ENCODE measurements around the gene PPARGC1A. TPM values are rescaled to one million over a fixed set of nuclear protein-coding genes. Genes with fewer than 3 reads are reported as not detected.

PPARGC1A gene
- total and polyA plus RNA-seq, 10 of the 15 experiments (the other 5 are each of a cell fraction or from before 2014, with no cell fraction given) = 0.01 to 0.05 (median 0.04) TPM; not detected in 7

DNA sequence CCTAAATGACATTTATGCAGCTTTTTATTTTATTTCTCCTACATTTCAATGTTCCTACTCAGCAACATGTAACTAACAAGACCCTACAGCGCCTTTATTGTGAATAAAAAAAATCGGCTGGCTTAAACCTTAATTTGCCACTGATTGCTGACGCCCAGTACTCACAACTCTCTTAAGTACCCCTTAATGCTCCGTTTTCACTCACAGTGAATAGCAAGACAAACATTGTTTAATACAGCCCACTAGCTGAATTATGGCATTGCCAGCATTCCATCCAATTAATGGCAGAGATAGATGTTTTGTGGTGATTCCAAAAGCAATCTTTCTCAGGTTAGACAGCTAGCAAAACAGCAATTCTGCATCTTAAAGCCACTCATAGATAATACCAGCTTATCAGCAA is 61.1 kb downstream of the PPARGC1A start:
- no TSS peak for BruUV-seq (replicated peaks)
- CTCF ChIA-PET = interaction anchor here (1.3 kb wide), 1 partner anchor 13 kb away, joined by 3 read pairs; no protein-coding TSS in a partner anchor
- 20% methylated on average over 4 of the region's 4 CpGs for WGBS (ENCODE audit: insufficient coverage, insufficient replicate concordance, low lambda C conversion rate, missing lambda C conversion rate)
- Histone ChIP-seq H3K4me2 (ENCODE audit: control insufficient read depth, insufficient read depth) (no peak overlapping the region), H3K9ac (ENCODE audit: control insufficient read depth, insufficient read depth, low read length) (no peak overlapping the region), H3K4me1 (ENCODE audit: control insufficient read depth, insufficient read depth, low read length) (no peaks in the 10 kb centered on the region), H3K79me2 (ENCODE audit: control insufficient read depth, insufficient read depth, low read length) (no peaks in the 10 kb centered on the region), H2AFZ (ENCODE audit: control insufficient read depth, low read depth, low read length) (no peak overlapping the region), H4K20me1 (ENCODE audit: control insufficient read depth, insufficient read depth) (no peaks in the 10 kb centered on the region), H3K27ac (ENCODE audit: control insufficient read depth, insufficient read depth) (no peak overlapping the region), H3K27me3 (replicated peaks in 1 of 2; ENCODE audit: control insufficient read depth in 2 of 2, insufficient read depth in 2 of 2, low read length in 1 of 2) (no peaks in the 10 kb centered on the region), H3K36me3 (ENCODE audit: control insufficient read depth in 2 of 2, insufficient read depth in 2 of 2, low read length in 1 of 2) (no peaks in the 10 kb centered on the region), H3K4me3 (no peak overlapping the region), H3K9me3 (replicated peaks; ENCODE audit: control insufficient read depth, insufficient read depth, low read length) (no peaks in the 10 kb centered on the region)
- in situ Hi-C loops (cut with MboI) = no loop called here
- ATAC-seq (no peak), DNase-seq (ENCODE audit: low read depth, low spot score) (no peak), FAIRE-seq (no peak)
- RAD21 ChIA-PET (ENCODE audit: unreplicated experiment) = no interaction called here
- POLR2A ChIA-PET = no interaction called here
- SMC1A ChIA-PET (ENCODE audit: uncharacterized antibody, unreplicated experiment) = no interaction called here
- intact Hi-C loops (cut with micrococcal nuclease; ENCODE audit: unreplicated experiment) = no loop called here
- TF ChIP-seq TARDBP (IDR thresholded peaks at IDR 0.05; ENCODE audit: borderline replicate concordance) (no peak), SMC3 (IDR thresholded peaks at IDR 0.05; ENCODE audit: borderline replicate concordance, low read length) (no peak), MEF2A (IDR thresholded peaks at IDR 0.05; ENCODE audit: insufficient read depth, low read depth, low read length) (no peak), STAT3 (IDR thresholded peaks at IDR 0.05; ENCODE audit: low read depth, low read length) (no peak), ESRRA (IDR thresholded peaks at IDR 0.05; ENCODE audit: low read length) (no peak), ZNF687 (IDR thresholded peaks at IDR 0.05) (no peak), KAT2A (conservative IDR thresholded peaks at IDR 0.05; ENCODE audit: control insufficient read depth, low read depth, low read length) (no peak), CREM (IDR thresholded peaks at IDR 0.05; ENCODE audit: low read depth) (no peak), CBX3 (IDR thresholded peaks at IDR 0.05; ENCODE audit: borderline replicate concordance, low read depth) (no peak), POLR2AphosphoS5 (IDR thresholded peaks at IDR 0.05; ENCODE audit: low read length) (no peak), LARP7 (IDR thresholded peaks at IDR 0.05) (no peak)
- TF ChIP-seq, protein P1, sequence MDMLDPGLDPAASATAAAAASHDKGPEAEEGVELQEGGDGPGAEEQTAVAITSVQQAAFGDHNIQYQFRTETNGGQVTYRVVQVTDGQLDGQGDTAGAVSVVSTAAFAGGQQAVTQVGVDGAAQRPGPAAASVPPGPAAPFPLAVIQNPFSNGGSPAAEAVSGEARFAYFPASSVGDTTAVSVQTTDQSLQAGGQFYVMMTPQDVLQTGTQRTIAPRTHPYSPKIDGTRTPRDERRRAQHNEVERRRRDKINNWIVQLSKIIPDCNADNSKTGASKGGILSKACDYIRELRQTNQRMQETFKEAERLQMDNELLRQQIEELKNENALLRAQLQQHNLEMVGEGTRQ (IDR thresholded peaks at IDR 0.05; ENCODE audit: borderline replicate concordance, low read depth, low read length) = no peak
- TF ChIP-seq, protein P2, sequence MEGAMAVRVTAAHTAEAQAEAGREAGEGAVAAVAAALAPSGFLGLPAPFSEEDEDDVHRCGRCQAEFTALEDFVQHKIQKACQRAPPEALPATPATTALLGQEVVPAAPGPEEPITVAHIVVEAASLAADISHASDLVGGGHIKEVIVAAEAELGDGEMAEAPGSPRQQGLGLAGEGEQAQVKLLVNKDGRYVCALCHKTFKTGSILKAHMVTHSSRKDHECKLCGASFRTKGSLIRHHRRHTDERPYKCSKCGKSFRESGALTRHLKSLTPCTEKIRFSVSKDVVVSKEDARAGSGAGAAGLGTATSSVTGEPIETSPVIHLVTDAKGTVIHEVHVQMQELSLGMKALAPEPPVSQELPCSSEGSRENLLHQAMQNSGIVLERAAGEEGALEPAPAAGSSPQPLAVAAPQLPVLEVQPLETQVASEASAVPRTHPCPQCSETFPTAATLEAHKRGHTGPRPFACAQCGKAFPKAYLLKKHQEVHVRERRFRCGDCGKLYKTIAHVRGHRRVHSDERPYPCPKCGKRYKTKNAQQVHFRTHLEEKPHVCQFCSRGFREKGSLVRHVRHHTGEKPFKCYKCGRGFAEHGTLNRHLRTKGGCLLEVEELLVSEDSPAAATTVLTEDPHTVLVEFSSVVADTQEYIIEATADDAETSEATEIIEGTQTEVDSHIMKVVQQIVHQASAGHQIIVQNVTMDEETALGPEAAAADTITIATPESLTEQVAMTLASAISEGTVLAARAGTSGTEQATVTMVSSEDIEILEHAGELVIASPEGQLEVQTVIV (IDR thresholded peaks at IDR 0.05; ENCODE audit: borderline replicate concordance, partially characterized antibody) = no peak
- TF ChIP-seq, protein P3, sequence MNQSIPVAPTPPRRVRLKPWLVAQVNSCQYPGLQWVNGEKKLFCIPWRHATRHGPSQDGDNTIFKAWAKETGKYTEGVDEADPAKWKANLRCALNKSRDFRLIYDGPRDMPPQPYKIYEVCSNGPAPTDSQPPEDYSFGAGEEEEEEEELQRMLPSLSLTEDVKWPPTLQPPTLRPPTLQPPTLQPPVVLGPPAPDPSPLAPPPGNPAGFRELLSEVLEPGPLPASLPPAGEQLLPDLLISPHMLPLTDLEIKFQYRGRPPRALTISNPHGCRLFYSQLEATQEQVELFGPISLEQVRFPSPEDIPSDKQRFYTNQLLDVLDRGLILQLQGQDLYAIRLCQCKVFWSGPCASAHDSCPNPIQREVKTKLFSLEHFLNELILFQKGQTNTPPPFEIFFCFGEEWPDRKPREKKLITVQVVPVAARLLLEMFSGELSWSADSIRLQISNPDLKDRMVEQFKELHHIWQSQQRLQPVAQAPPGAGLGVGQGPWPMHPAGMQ (IDR thresholded peaks at IDR 0.05; ENCODE audit: borderline replicate concordance) = no peak
- TF ChIP-seq, protein P4, sequence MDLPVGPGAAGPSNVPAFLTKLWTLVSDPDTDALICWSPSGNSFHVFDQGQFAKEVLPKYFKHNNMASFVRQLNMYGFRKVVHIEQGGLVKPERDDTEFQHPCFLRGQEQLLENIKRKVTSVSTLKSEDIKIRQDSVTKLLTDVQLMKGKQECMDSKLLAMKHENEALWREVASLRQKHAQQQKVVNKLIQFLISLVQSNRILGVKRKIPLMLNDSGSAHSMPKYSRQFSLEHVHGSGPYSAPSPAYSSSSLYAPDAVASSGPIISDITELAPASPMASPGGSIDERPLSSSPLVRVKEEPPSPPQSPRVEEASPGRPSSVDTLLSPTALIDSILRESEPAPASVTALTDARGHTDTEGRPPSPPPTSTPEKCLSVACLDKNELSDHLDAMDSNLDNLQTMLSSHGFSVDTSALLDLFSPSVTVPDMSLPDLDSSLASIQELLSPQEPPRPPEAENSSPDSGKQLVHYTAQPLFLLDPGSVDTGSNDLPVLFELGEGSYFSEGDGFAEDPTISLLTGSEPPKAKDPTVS (IDR thresholded peaks at IDR 0.05; ENCODE audit: low read depth, low read length) = no peak
